ENCODE measurements around the gene FAM187B. TPM values are rescaled to one million over a fixed set of nuclear protein-coding genes. Genes with fewer than 3 reads are reported as not detected.

The FAM187B gene
- total RNA-seq, 1 donor from 2014 or later: not detected

DNA sequence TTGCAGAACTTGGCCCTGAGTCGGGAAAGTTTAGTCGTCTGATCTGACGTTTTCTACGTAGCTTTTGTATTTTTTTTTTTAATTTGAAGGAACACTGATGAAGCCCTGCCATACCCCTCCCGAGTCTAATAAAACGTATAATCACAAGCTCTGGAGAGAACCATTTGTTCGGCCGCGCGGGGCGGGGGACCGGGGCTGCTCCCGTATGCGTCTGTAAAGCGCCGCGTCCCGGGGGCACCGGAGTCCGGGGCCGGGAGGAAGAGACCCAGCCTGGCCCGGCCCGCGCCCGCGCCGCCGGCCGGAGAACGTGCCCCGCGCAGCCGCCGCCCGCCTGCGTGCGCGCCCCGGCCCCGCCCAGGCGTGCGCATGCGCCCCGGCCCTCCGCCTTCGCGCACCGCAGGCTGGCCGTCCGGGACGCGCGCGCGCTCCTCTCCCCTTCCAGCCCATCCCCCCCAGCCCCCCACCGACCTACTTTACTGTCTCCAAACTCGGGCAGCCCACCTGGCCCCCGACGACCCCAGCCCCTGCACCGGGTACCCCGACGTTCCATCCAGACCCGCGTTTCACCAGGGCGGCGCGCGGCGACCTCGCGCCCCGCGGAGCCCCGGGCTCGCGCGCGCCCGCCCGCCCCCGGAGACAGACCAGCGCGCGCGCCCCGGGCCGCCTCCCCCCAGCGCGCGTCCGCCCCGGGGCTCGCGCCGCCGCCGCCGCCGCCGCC, 39.4 kb upstream of the FAM187B start:
- Mint-ChIP-seq H3K27me3 (ENCODE audit: low read depth) (no peaks in the 10 kb centered on the region), H3K9me3 (no peaks in the 10 kb centered on the region), H3K27ac (peak overlapping the region; percentile 91), H3K36me3 (ENCODE audit: low read depth) (peaks cover 42% of the 10 kb centered on the region), H3K4me1 (ENCODE audit: low read depth) (peaks cover 12% of the 10 kb centered on the region), H3K4me3 (ENCODE audit: low read depth) (peak overlapping the region; percentile 93)
- intact Hi-C loops (cut with micrococcal nuclease): loop anchor here (2.0 to 5.0 kb wide), 5 partner anchors 61 to 449 kb away; partner anchors contain the start of genes FFAR1, FXYD5, FXYD7 and KMT2B
- DNase-seq (ENCODE audit: low spot score): peak; percentile 73

DNA sequence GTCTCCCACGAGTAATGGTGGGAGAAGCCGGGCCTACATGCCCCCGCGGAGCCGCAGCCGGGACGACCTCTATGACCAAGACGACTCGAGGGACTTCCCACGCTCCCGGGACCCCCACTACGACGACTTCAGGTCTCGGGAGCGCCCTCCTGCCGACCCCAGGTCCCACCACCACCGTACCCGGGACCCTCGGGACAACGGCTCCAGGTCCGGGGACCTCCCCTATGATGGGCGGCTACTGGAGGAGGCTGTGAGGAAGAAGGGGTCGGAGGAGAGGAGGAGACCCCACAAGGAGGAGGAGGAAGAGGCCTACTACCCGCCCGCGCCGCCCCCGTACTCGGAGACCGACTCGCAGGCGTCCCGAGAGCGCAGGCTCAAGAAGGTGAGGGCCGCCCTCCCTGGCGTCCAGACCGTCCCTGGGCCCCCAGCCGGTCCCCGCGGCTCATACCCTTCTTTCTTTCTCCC, 38.8 kb upstream of the FAM187B start:
- Mint-ChIP-seq H3K36me3 (ENCODE audit: low read depth) (peaks cover 39% of the 10 kb centered on the region), H3K4me3 (ENCODE audit: low read depth) (peak overlapping the region; percentile 93), H3K27me3 (ENCODE audit: low read depth) (no peaks in the 10 kb centered on the region), H3K4me1 (ENCODE audit: low read depth) (peaks cover 12% of the 10 kb centered on the region), H3K27ac (peak overlapping the region; percentile 91), H3K9me3 (no peaks in the 10 kb centered on the region)
- DNase-seq (ENCODE audit: low spot score): no peak
- intact Hi-C loops (cut with micrococcal nuclease): loop anchor here (5.0 kb wide), 4 partner anchors 60 to 450 kb away; partner anchors contain the start of genes FFAR1, FXYD7 and KMT2B

DNA sequence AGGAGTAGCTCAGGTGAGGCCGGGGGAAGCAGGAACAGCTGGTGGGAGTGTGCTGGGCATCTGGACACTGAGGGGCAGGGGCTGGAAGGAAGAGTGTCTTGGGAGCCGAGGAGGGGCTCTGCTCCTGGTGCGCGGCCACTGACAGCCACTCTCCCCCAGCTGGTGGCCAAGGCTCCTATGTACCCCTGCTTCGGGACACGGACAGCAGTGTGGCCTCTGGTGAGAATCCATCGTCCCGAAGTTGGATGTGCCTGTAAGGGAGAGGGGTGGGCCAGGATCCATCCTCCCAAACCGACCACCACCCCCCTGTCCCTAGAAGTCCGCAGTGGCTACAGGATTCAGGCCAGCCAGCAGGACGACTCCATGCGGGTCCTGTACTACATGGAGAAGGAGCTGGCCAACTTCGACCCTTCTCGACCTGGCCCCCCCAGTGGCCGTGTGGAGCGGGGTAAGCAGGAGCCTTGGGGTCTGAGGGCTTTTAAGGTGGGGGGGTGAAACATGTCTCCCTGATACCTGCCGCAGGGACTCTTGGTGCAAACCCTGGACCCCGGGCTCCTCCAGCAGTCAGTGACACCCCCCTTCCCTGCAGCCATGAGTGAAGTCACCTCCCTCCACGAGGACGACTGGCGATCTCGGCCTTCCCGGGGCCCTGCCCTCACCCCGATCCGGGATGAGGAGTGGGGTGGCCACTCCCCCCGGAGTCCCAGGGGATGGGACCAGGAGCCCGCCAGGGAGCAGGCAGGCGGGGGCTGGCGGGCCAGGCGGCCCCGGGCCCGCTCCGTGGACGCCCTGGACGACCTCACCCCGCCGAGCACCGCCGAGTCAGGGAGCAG, 38.2 kb upstream of the FAM187B start:
- H3K4me3 Mint-ChIP-seq (ENCODE audit: low read depth): peak overlapping the region; percentile 93
- no peaks in the 10 kb centered on the region for H3K27me3 Mint-ChIP-seq (ENCODE audit: low read depth)
- peak overlapping the region; percentile 91 for H3K27ac Mint-ChIP-seq
- peaks cover 32% of the 10 kb centered on the region for H3K36me3 Mint-ChIP-seq (ENCODE audit: low read depth)
- intact Hi-C loops (cut with micrococcal nuclease): loop anchor here (5.0 kb wide), 4 partner anchors 59 to 451 kb away; partner anchors contain the start of genes FFAR1, FXYD7 and KMT2B
- H3K4me1 Mint-ChIP-seq (ENCODE audit: low read depth): peaks cover 8% of the 10 kb centered on the region
- no peak for DNase-seq (ENCODE audit: low spot score)
- H3K9me3 Mint-ChIP-seq: no peaks in the 10 kb centered on the region

DNA sequence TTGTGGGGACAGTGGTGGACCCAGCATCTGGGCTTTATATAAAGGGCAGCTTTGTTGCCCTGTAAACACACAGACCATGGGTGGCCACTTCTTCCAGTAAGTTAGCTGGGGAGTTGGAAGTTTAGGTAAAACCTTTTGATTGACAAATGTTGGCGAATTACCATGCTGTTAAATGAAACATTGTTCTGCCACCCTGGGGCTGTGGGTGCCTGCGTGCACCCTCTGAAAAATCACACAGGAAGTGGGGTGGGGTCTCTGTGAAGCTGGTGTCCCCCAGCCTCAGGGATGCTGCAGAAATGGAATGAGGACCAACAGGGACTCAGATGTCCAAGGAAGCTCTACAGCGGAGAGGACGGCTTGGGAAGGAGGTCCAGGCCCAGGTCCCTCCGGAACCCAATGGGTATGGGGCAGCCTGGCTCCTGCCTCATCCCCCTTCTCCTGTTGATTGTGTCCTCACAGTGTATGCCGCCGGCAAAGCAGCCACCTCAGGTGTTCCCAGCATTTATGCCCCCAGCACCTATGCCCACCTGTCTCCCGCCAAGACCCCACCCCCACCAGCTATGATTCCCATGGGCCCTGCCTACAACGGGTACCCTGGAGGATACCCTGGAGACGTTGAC, 37.5 kb upstream of the FAM187B start:
- intact Hi-C loops (cut with micrococcal nuclease): loop anchor here (5.0 kb wide), 4 partner anchors 59 to 451 kb away; partner anchors contain the start of genes FFAR1, FXYD7 and KMT2B
- DNase-seq (ENCODE audit: low spot score): no peak
- Mint-ChIP-seq H3K27ac (peak overlapping the region; percentile 81), H3K4me1 (ENCODE audit: low read depth) (peaks cover 8% of the 10 kb centered on the region), H3K27me3 (ENCODE audit: low read depth) (no peaks in the 10 kb centered on the region), H3K9me3 (no peaks in the 10 kb centered on the region), H3K36me3 (ENCODE audit: low read depth) (peaks cover 25% of the 10 kb centered on the region), H3K4me3 (ENCODE audit: low read depth) (peak overlapping the region; percentile 82)

DNA sequence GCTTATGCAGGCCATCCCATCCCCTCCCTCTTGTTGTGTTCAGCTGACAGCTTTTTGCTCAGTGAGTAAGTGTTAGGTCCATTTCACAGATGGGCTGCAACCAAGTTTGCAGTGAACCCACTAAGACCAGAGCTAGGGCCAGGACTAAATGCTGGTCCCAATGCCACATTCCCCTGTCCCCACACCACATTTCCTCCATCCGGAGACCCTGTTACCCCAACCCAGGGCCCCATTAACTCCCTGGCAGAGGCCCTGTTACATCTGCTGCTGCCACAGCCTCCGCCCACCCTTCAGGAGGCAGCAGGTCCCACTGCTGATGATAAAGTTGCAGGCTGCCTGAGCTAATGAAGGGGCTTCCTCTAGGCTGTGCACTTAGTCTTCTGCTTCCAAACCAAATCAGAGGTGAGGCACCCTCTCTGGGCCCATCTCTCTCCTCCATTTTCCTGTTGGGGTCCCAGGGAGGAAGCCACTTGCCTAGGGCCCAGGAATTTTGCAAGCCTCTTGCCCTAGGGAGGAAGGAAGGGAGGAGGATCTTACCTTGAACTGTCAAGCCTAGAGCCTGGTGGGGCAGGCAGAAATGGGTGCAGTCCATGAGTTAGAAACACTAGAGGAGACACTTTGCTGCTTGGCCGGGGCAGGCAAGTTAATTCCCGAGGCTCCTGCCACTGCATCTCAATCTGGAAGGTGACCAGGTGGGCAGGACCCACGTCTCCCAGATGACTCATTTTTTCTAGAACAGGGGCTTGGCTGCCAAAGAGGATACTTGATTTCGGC, 36.8 kb upstream of the FAM187B start:
- DNase-seq (ENCODE audit: low spot score): no peak
- H3K4me3 Mint-ChIP-seq (ENCODE audit: low read depth): peak overlapping the region; percentile 82
- peaks cover 18% of the 10 kb centered on the region for H3K36me3 Mint-ChIP-seq (ENCODE audit: low read depth)
- peak overlapping the region; percentile 30 for H3K27ac Mint-ChIP-seq
- intact Hi-C loops (cut with micrococcal nuclease): loop anchor here (5.0 kb wide), 4 partner anchors 58 to 452 kb away; partner anchors contain the start of genes FFAR1, FXYD7 and KMT2B
- H3K9me3 Mint-ChIP-seq: no peaks in the 10 kb centered on the region
- no peaks in the 10 kb centered on the region for H3K27me3 Mint-ChIP-seq (ENCODE audit: low read depth)
- H3K4me1 Mint-ChIP-seq (ENCODE audit: low read depth): peaks cover 8% of the 10 kb centered on the region

DNA sequence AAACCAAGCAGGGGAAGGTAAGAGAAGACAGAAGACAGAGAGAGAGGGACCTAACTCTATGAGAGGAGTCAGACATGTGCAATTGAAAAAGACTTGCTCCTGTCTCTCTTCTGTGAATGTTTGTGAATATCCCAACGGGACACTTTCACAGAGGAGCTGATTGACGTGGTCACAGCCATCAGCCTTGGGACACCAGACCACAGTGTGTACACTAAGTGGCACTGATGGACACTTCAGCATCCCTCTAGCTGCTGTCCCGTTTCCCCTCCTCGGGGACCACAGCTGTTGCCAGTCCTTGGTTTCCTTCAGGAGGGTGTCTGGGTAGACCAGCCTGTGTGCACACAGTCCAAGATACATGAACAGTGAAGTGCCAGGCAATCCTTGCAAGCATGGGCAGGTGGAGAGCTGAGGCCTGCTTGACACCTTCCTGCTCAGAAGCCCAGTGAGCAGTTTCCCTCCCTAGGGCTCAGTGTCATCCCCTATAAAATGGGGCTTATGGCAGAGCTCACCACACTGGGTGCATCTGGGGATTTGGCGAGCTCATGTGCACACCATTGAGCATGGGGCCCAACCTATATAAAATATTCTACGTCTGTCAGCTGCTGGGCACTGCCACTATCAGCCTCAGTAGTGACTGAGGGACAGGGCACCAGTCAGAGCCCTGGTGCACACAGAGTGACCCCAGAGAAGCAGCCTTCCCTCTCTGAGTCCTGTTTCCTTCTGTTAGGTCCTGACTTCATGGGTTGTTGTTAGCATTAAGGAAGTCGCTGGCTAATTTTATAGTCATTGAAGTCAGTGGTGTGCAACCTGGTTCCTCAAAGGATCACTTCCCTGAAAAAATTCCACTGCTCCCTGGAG, 36.0 kb upstream of the FAM187B start:
- Mint-ChIP-seq H3K4me3 (ENCODE audit: low read depth) (no peak overlapping the region), H3K36me3 (ENCODE audit: low read depth) (peaks cover 14% of the 10 kb centered on the region), H3K9me3 (no peaks in the 10 kb centered on the region), H3K4me1 (ENCODE audit: low read depth) (peaks cover 8% of the 10 kb centered on the region), H3K27me3 (ENCODE audit: low read depth) (no peaks in the 10 kb centered on the region), H3K27ac (peak overlapping the region; percentile 75)
- no peak for DNase-seq (ENCODE audit: low spot score)
- intact Hi-C loops (cut with micrococcal nuclease): loop anchor here (5.0 kb wide), 4 partner anchors 57 to 453 kb away; partner anchors contain the start of genes FFAR1, FXYD7 and KMT2B

DNA sequence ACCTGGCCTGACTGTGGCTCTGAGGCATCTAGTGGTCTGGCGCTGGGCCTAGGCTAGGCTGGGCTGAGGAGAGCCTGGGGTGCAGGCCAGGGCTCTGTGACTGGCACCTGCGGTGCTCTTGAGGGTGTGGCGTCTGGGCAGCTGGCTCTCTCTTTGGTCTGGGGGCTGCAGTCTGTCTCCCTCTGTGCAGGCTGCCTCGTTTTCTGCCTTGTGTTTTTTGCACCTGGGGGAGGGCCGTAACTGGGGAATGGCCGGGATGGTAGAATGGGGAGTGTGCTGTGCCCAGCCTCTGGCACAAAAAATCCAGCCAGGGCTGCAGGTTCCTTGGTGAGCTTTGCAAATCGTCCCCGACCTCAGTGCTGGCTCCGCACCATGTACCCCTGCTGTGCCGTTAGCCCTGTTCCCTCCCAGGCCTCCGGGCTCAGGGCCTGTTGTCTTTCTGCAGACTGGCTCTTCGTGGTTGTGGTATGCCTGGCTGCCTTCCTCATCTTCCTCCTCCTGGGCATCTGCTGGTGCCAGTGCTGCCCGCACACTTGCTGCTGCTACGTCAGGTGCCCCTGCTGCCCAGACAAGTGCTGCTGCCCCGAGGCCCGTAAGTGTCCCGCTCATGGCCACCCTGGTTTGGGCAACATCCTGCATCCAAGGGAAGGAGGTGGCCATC, 33.7 kb upstream of the FAM187B start:
- no peak overlapping the region for H3K27ac Mint-ChIP-seq
- peaks cover 12% of the 10 kb centered on the region for H3K4me1 Mint-ChIP-seq (ENCODE audit: low read depth)
- no peaks in the 10 kb centered on the region for H3K27me3 Mint-ChIP-seq (ENCODE audit: low read depth)
- no peak for DNase-seq (ENCODE audit: low spot score)
- H3K36me3 Mint-ChIP-seq (ENCODE audit: low read depth): peaks cover 10% of the 10 kb centered on the region
- H3K9me3 Mint-ChIP-seq: no peaks in the 10 kb centered on the region
- intact Hi-C loops (cut with micrococcal nuclease): no loop called here
- no peak overlapping the region for H3K4me3 Mint-ChIP-seq (ENCODE audit: low read depth)

DNA sequence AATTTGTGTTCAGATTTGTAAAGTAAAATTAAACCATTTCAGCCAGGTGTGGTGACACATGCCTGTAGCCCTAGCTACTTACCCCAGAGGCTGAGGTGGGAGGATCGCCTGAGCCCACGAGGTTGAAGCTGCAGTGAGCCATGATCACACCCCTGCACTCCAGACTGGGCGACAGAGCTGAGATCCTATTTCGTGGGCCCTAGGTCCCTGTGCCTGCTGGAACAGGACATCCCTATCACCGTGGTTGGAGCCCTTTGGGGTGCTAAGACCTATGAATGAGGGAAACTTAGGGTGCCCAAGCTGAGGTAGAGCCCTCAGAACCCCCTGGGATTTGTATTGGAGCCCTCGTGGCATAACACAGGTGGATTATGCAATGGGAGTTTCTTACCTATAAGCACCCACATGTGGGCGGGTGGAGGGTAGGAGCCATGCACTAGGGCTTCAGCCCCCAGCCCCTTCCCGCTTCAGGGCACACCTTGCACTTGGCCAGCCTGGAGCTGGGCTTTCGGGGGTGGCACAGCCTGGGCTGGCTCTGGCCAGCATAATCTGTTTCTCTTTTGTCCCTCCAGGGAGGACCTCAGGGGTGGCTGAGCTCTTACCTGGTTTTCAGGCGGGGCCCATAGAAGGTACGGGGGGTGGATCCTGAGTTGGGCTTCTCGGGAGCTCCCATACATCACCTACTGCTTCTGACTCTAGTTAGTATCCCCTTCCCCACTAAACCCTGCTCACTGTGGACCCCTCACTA, 33.0 kb upstream of the FAM187B start:
- DNase-seq (ENCODE audit: low spot score): no peak
- H3K4me3 Mint-ChIP-seq (ENCODE audit: low read depth): no peak overlapping the region
- no peaks in the 10 kb centered on the region for H3K9me3 Mint-ChIP-seq
- intact Hi-C loops (cut with micrococcal nuclease): no loop called here
- peaks cover 10% of the 10 kb centered on the region for H3K36me3 Mint-ChIP-seq (ENCODE audit: low read depth)
- no peaks in the 10 kb centered on the region for H3K27me3 Mint-ChIP-seq (ENCODE audit: low read depth)
- peaks cover 12% of the 10 kb centered on the region for H3K4me1 Mint-ChIP-seq (ENCODE audit: low read depth)
- H3K27ac Mint-ChIP-seq: no peak overlapping the region

DNA sequence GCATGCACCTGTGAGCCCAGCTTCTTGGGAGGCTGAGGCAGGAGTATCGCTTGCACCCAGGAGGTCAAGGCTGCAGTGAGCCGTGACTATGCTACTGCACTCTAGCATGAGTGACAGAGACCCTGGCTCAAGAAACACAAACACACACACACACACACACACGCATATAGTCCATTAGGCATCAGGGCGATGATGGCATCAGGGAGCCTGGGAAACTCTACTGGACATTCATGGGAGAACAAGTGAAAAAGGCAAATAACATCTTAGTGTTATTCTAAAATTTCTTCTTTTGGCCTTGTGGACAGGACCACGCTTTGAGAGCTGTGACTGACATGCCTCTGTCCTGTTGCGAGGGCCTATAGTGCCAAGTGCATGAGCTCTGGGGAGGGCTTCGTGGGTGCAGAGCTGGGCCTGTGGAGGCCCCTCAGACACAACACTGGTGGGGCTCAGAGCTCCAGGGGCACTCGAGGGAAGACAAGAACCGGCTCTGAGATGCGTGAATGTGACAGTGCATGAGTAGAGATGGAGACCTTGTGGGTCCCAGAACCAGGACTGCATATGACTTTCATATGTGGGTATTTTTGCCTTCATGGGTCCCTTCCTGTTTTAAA, 32.3 kb upstream of the FAM187B start:
- DNase-seq (ENCODE audit: low spot score): no peak
- H3K27ac Mint-ChIP-seq: no peak overlapping the region
- no peak overlapping the region for H3K4me3 Mint-ChIP-seq (ENCODE audit: low read depth)
- peaks cover 6% of the 10 kb centered on the region for H3K36me3 Mint-ChIP-seq (ENCODE audit: low read depth)
- intact Hi-C loops (cut with micrococcal nuclease): no loop called here
- H3K9me3 Mint-ChIP-seq: no peaks in the 10 kb centered on the region
- no peaks in the 10 kb centered on the region for H3K27me3 Mint-ChIP-seq (ENCODE audit: low read depth)
- H3K4me1 Mint-ChIP-seq (ENCODE audit: low read depth): peaks cover 7% of the 10 kb centered on the region

DNA sequence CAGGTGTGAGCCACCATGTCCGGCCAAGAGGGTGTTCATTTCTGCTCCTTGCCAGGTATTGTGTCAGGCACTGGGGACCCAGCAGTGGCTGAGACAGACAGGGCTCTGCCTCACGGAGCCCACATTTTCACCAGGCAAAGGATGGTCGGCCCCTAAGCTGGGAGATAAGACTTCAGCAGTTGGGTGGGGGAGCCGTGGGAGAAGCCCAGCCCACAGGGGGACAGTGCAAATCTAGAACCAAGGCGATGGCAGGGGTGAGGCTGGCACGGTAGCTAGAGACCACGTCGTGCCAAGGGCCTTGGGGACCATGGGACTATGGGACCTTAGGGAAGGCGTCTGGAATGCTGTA, 28.5 kb upstream of the FAM187B start:
- Mint-ChIP-seq H3K36me3 (ENCODE audit: low read depth) (no peaks in the 10 kb centered on the region), H3K27ac (no peak overlapping the region), H3K9me3 (no peaks in the 10 kb centered on the region), H3K4me3 (ENCODE audit: low read depth) (no peak overlapping the region), H3K4me1 (ENCODE audit: low read depth) (peaks cover 4% of the 10 kb centered on the region), H3K27me3 (ENCODE audit: low read depth) (no peaks in the 10 kb centered on the region)
- intact Hi-C loops (cut with micrococcal nuclease): no loop called here
- no peak for DNase-seq (ENCODE audit: low spot score)

All from activated T-helper 2 cell treated with anti-CD3 and anti-CD28 coated beads, Interferon-gamma antibody, Interleukin-2, Interleukin-4, amounts not matched to agents 10 μg/mL and 5 μg/mL and 100 μg/mL, durations not matched to agents 14 hours and 24 hours and 36 hours (primary cell).